ENCODE measurements around the gene STOML1. TPM values are rescaled to one million over a fixed set of nuclear protein-coding genes. Genes with fewer than 3 reads are reported as not detected.

STOML1 gene
- total RNA-seq, 2 experiments from 2014 or later, result 8.7 to 9.5 TPM

GRCh38 chr15:74032606-74033561, 40.8 kb upstream of the STOML1 start:
- Mint-ChIP-seq H3K27ac (no peak overlapping the region), H3K4me1 (ENCODE audit: low read depth) (no peaks in the 10 kb centered on the region), H3K27me3 (ENCODE audit: low read depth) (no peaks in the 10 kb centered on the region), H3K9me3 (no peaks in the 10 kb centered on the region), H3K4me3 (no peak overlapping the region), H3K36me3 (ENCODE audit: low read depth) (peaks cover 21% of the 10 kb centered on the region)
- no peak for DNase-seq
- CTCF ChIA-PET, result no interaction called here
- intact Hi-C loops (cut with micrococcal nuclease), result no loop called here

GRCh38 chr15:74032046-74032445, 40.0 kb upstream of the STOML1 start:
- DNase-seq, result no peak
- Mint-ChIP-seq H3K27ac (no peak overlapping the region), H3K9me3 (no peaks in the 10 kb centered on the region), H3K36me3 (ENCODE audit: low read depth) (peaks cover 21% of the 10 kb centered on the region), H3K27me3 (ENCODE audit: low read depth) (no peaks in the 10 kb centered on the region), H3K4me3 (no peak overlapping the region), H3K4me1 (ENCODE audit: low read depth) (no peaks in the 10 kb centered on the region)
- CTCF ChIA-PET, result interaction anchor here (0.7 kb wide), 1 partner anchor 82 kb away, joined by 3 read pairs; no protein-coding TSS in a partner anchor
- intact Hi-C loops (cut with micrococcal nuclease), result no loop called here

GRCh38 chr15:74028646-74029045, 36.6 kb upstream of the STOML1 start:
- Mint-ChIP-seq H3K27ac (no peak overlapping the region), H3K4me3 (no peak overlapping the region), H3K36me3 (ENCODE audit: low read depth) (peaks cover 7% of the 10 kb centered on the region), H3K4me1 (ENCODE audit: low read depth) (peaks cover under 1% of the 10 kb centered on the region), H3K9me3 (no peaks in the 10 kb centered on the region), H3K27me3 (ENCODE audit: low read depth) (no peaks in the 10 kb centered on the region)
- CTCF ChIA-PET, result interaction anchor here (0.7 kb wide), 1 partner anchor 249 kb away, joined by 4 read pairs; no protein-coding TSS in a partner anchor
- no peak for DNase-seq
- intact Hi-C loops (cut with micrococcal nuclease), result no loop called here

GRCh38 chr15:74027688-74028087, 35.6 kb upstream of the STOML1 start:
- DNase-seq, result no peak
- CTCF ChIA-PET, result no interaction called here
- Mint-ChIP-seq H3K27me3 (ENCODE audit: low read depth) (no peaks in the 10 kb centered on the region), H3K4me3 (no peak overlapping the region), H3K27ac (no peak overlapping the region), H3K36me3 (ENCODE audit: low read depth) (peaks cover 11% of the 10 kb centered on the region), H3K4me1 (ENCODE audit: low read depth) (peaks cover 5% of the 10 kb centered on the region), H3K9me3 (no peaks in the 10 kb centered on the region)
- intact Hi-C loops (cut with micrococcal nuclease), result no loop called here

DNA sequence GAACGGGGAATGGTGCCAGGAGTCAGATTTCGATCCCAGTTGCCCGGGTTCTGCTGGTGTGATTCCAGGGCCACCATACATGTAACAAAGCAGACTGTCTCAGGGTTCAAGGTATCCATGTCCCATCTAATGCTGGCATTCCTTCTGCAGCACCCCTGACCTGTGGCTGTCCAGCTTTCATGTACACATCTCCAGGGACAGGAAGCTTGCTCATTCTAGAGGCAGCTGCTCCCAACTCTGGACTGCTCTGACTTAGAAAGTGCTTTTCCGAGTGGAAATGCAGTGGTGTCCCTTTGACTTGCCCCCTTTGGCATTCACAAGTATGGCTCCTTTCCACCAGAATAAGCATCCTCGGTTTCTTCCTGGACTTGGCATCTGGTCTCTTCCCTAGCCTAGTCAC, 33.3 kb upstream of the STOML1 start:
- Mint-ChIP-seq H3K27ac (peak overlapping the region; percentile 39), H3K4me3 (no peak overlapping the region), H3K9me3 (no peaks in the 10 kb centered on the region), H3K27me3 (ENCODE audit: low read depth) (no peaks in the 10 kb centered on the region), H3K36me3 (ENCODE audit: low read depth) (peaks cover 14% of the 10 kb centered on the region), H3K4me1 (ENCODE audit: low read depth) (peaks cover 7% of the 10 kb centered on the region)
- intact Hi-C loops (cut with micrococcal nuclease), result no loop called here
- CTCF ChIA-PET, result interaction anchor here (1.2 kb wide), 1 partner anchor 13 kb away, joined by 3 read pairs; no protein-coding TSS in a partner anchor
- no peak for DNase-seq

GRCh38 chr15:74024687-74025086, 32.6 kb upstream of the STOML1 start:
- CTCF ChIA-PET, result interaction anchor here (0.9 to 1.8 kb wide), 3 partner anchors 21 to 52 kb away, joined by 3 to 6 read pairs (median 5); no protein-coding TSS in a partner anchor
- no peaks in the 10 kb centered on the region for H3K9me3 Mint-ChIP-seq
- H3K4me1 Mint-ChIP-seq (ENCODE audit: low read depth), result peaks cover 7% of the 10 kb centered on the region
- intact Hi-C loops (cut with micrococcal nuclease), result no loop called here
- H3K4me3 Mint-ChIP-seq, result no peak overlapping the region
- H3K27me3 Mint-ChIP-seq (ENCODE audit: low read depth), result no peaks in the 10 kb centered on the region
- DNase-seq, result no peak
- peaks cover 14% of the 10 kb centered on the region for H3K36me3 Mint-ChIP-seq (ENCODE audit: low read depth)
- no peak overlapping the region for H3K27ac Mint-ChIP-seq

DNA sequence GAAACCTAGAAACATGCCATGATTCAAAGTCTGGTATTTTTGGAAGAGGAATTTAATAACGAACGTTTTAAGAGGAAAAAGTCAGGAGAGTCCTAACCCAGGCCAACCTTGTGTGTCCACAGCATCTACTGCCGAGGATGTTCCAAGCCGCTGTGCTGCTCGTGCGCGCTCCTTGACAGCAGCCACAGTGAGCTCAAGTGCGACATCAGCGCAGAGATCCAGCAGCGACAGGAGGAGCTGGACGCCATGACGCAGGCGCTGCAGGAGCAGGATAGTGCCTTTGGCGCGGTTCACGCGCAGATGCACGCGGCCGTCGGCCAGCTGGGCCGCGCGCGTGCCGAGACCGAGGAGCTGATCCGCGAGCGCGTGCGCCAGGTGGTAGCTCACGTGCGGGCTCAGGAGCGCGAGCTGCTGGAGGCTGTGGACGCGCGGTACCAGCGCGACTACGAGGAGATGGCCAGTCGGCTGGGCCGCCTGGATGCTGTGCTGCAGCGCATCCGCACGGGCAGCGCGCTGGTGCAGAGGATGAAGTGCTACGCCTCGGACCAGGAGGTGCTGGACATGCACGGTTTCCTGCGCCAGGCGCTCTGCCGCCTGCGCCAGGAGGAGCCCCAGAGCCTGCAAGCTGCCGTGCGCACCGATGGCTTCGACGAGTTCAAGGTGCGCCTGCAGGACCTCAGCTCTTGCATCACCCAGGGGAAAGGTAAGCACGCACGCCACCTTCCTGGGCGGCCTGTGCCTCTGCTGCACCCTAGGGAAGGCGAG, 30.8 kb upstream of the STOML1 start:
- intact Hi-C loops (cut with micrococcal nuclease), result no loop called here
- Mint-ChIP-seq H3K9me3 (no peaks in the 10 kb centered on the region), H3K27ac (peak overlapping the region; percentile 36), H3K4me1 (ENCODE audit: low read depth) (peaks cover 7% of the 10 kb centered on the region), H3K36me3 (ENCODE audit: low read depth) (peaks cover 11% of the 10 kb centered on the region), H3K27me3 (ENCODE audit: low read depth) (no peaks in the 10 kb centered on the region), H3K4me3 (no peak overlapping the region)
- CTCF ChIA-PET, result interaction anchor here (0.6 to 1.8 kb wide), 3 partner anchors 18 to 50 kb away, joined by 3 to 6 read pairs (median 4); no protein-coding TSS in a partner anchor
- no peak for DNase-seq

DNA sequence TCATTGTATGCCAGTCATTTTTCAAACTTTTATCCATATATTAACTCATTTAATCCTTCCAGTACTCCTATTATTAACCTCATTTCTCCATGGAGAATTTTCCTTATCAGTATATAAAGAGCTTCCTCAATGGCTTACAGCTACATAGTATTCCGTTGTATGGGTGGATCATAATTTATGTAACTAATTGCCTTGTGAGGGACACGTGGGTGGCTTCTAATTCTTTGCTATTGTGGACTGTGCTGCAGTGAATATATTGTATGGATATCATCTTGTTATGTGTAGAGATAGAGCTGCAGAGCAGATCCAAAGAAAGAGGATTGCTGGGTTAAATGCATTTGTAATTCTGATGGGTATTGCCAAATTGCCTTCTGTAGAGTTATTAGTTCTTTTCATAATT, 27.6 kb upstream of the STOML1 start:
- H3K27ac Mint-ChIP-seq, result no peak overlapping the region

GRCh38 chr15:74013374-74013894, 21.3 kb upstream of the STOML1 start:
- intact Hi-C loops (cut with micrococcal nuclease), result no loop called here
- H3K36me3 Mint-ChIP-seq (ENCODE audit: low read depth), result peaks cover 27% of the 10 kb centered on the region
- H3K27ac Mint-ChIP-seq, result no peak overlapping the region
- H3K4me3 Mint-ChIP-seq, result no peak overlapping the region
- peaks cover 44% of the 10 kb centered on the region for H3K4me1 Mint-ChIP-seq (ENCODE audit: low read depth)
- H3K27me3 Mint-ChIP-seq (ENCODE audit: low read depth), result no peaks in the 10 kb centered on the region
- CTCF ChIA-PET, result interaction anchor here (0.8 kb wide), 1 partner anchor 41 kb away, joined by 3 read pairs; no protein-coding TSS in a partner anchor
- H3K9me3 Mint-ChIP-seq, result no peaks in the 10 kb centered on the region
- no peak for DNase-seq

More for the DNA sequence above, 27.6 kb upstream of the STOML1 start:
- H3K9me3 Mint-ChIP-seq, result no peaks in the 10 kb centered on the region
- intact Hi-C loops (cut with micrococcal nuclease), result no loop called here
- DNase-seq, result no peak
- no peaks in the 10 kb centered on the region for H3K27me3 Mint-ChIP-seq (ENCODE audit: low read depth)
- peaks cover 14% of the 10 kb centered on the region for H3K4me1 Mint-ChIP-seq (ENCODE audit: low read depth)
- no peak overlapping the region for H3K4me3 Mint-ChIP-seq
- H3K36me3 Mint-ChIP-seq (ENCODE audit: low read depth), result peaks cover 20% of the 10 kb centered on the region
- CTCF ChIA-PET, result no interaction called here

DNA sequence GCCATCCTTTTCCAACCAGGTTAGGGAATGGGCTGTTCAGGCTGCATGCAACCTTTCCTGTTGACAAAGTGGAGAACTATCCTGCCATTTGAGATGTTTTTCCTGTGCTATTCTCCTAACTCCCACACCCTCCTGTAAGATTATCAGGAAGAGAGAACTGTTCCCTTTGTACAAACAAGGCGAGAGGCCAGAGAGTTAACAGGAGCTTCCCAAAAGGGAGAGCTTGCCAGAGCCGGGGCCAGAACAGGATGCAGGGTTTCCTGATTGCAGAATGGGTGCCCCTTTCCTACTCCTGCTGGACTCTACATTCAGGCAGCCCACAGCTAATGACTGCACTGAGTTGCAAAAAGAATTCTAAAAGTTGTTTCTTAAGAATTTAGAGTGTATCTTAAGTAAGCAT, 19.5 kb upstream of the STOML1 start:
- Mint-ChIP-seq H3K9me3 (no peaks in the 10 kb centered on the region), H3K36me3 (ENCODE audit: low read depth) (peaks cover 40% of the 10 kb centered on the region), H3K4me1 (ENCODE audit: low read depth) (peaks cover 61% of the 10 kb centered on the region), H3K27me3 (ENCODE audit: low read depth) (no peaks in the 10 kb centered on the region), H3K27ac (no peak overlapping the region), H3K4me3 (no peak overlapping the region)
- no peak for DNase-seq
- intact Hi-C loops (cut with micrococcal nuclease), result no loop called here
- CTCF ChIA-PET, result no interaction called here

DNA sequence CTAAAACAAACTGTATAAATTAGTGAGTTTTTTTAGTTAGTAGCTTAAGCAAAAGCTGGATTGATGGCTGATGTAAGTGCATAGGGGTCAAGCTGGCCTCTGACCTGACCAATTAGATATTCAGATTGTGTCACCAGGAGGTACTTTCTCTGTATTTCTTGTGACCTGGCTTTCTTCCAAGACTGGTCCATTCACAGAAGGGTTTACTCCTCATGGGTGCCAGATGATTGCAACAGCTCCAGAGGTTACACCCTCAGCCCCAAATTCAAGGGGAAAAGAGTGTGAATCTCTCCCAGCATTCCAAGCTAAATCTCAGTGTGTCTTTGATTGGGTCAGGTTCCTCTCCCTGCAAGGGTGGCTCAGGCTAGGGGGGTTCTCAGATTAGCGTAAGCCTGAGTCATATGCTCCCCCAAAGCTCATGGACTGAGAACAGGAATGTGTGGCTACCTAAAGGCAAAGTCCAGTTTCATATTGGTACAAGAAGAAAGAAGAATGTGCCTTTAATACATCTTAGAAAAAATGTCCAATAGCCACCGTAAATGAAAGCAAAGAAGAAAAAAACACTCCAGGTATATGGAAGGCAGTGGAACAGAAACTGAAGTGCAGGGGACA, 18.9 kb upstream of the STOML1 start:
- Mint-ChIP-seq H3K4me1 (ENCODE audit: low read depth) (peaks cover 65% of the 10 kb centered on the region), H3K36me3 (ENCODE audit: low read depth) (peaks cover 44% of the 10 kb centered on the region), H3K27me3 (ENCODE audit: low read depth) (no peaks in the 10 kb centered on the region), H3K27ac (no peak overlapping the region), H3K4me3 (no peak overlapping the region), H3K9me3 (no peaks in the 10 kb centered on the region)
- DNase-seq, result no peak
- intact Hi-C loops (cut with micrococcal nuclease), result no loop called here
- CTCF ChIA-PET, result interaction anchor here (1.5 kb wide), 1 partner anchor 38 kb away, joined by 7 read pairs; no protein-coding TSS in a partner anchor

DNA sequence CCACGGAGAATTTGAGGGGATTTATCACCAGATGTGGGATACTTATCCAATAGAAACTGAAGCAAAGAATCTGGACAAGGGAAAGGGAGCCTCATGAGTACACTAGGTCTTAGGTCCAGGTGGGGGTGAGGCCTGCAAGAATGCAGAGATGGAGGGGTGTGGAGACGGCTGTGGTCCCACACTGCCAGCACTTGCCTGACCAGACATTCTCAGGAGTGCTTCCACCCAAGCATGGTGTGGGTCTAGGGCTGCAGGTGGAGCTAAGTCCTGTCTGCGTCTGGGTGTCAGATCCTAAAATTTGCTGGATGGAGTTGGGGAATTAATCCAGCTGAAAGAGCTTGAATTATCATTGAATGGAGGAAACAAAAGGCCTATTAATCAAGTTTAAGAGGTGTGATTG, 16.8 kb upstream of the STOML1 start:
- no peaks in the 10 kb centered on the region for H3K27me3 Mint-ChIP-seq (ENCODE audit: low read depth)
- H3K9me3 Mint-ChIP-seq, result no peaks in the 10 kb centered on the region
- no peak overlapping the region for H3K27ac Mint-ChIP-seq
- intact Hi-C loops (cut with micrococcal nuclease), result loop anchor here (5.0 kb wide), 1 partner anchor 533 kb away; the partner anchor contains the start of gene ARID3B
- no peak for DNase-seq
- no peak overlapping the region for H3K4me3 Mint-ChIP-seq
- peaks cover 44% of the 10 kb centered on the region for H3K36me3 Mint-ChIP-seq (ENCODE audit: low read depth)
- H3K4me1 Mint-ChIP-seq (ENCODE audit: low read depth), result peaks cover 64% of the 10 kb centered on the region
- CTCF ChIA-PET, result no interaction called here

All from activated naive CD4-positive, alpha-beta T cell treated with anti-CD3 and anti-CD28 coated beads for 36 hours (primary cell).